ENCODE measurements around the gene C1QA.
"Not testable (repeated sequence)": the region's sequence is repeated elsewhere in the genome, so short reads cannot be mapped to it uniquely, and the experiment has no call there.

C1QA gene

DNA sequence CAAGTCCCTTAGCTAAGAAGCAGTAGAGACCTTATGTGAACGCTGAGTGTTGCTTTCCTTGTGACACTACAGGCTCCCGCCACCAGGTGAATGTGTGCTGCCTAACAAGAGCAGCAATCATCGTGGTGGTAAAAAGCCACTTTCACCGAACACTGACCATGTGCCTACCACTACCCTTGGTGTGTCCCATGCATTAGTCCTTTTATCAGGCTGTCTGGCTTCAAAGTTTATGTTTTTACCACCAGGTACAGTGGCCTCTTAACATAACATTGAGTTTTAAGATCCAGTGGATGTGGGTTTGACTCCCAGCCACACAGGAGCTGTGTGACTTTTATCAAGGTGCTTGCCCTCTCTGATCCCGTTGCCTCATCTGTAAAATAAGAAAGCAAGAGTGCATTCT, 18.3 kb downstream of the C1QA start:
- no peak overlapping the region for H3K27ac ChIP-seq
- TF ChIP-seq CTCF (conservative IDR thresholded peaks at IDR 0.05): no peak; the same call in 1 of the 2 replicates
- no peak for TF ChIP-seq ZFX (IDR thresholded peaks at IDR 0.05)

- no peak for TF ChIP-seq ZFX (IDR thresholded peaks at IDR 0.05)
- TF ChIP-seq CTCF (conservative IDR thresholded peaks at IDR 0.05): peak; percentile 20; the same call in 1 of the 2 replicates
Measured at GRCh38 chr1:22658385-22659163, 22.1 kb downstream of the C1QA start.

GRCh38 chr1:22660716-22661241, 24.4 kb downstream of the C1QA start:
- no peak overlapping the region for H3K27ac ChIP-seq
- TF ChIP-seq ZFX (IDR thresholded peaks at IDR 0.05) (no peak), CTCF (conservative IDR thresholded peaks at IDR 0.05) (no peak)

More at GRCh38 chr1:22658385-22659163, 22.1 kb downstream of the C1QA start:
- no peak overlapping the region for H3K27ac ChIP-seq

DNA sequence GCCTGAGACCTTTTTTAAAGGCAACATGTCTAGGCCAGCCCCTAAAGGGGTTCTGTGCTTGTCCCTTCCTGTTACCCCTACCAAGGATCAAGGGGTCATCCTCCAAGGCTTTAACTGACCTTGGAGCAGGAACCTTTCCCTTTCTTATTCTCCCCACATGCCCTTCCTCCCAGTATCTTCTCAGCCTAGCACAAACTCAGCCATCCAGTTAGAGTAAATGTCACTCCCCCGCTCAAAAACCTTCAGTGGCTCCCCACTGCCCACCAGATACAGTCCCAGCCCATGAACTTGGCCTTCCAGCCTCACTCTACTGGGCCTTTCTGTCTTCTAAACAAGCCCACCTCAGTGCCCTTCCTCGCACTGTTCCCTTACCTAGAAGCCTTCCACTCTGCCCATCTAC, 25.5 kb downstream of the C1QA start:
- TF ChIP-seq CTCF (conservative IDR thresholded peaks at IDR 0.05) (no peak), ZFX (IDR thresholded peaks at IDR 0.05) (no peak)
- no peak overlapping the region for H3K27ac ChIP-seq

DNA sequence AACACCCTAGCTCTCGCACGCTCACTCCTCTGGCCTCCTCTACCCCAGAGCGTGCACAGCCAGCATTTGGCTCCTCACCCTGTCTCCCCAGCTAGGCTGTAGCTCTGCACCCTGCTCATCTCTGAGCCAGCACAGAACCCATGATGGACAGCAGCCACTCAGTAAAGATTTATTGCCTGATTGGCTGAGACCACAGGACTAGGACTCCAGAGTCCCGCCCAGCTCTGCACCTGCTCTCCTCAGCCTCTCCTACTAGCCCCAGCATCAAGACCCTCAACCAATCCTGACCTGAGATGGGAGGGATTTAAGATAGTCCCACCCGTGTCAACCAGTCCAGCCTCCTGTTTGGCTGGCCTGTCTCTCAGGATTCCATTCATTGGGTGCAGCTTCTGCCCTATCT, 25.9 kb downstream of the C1QA start:
- H3K27ac ChIP-seq: no peak overlapping the region
- TF ChIP-seq ZFX (IDR thresholded peaks at IDR 0.05): no peak

- TF ChIP-seq CTCF (conservative IDR thresholded peaks at IDR 0.05) (no peak), ZFX (IDR thresholded peaks at IDR 0.05) (no peak)
- no peak overlapping the region for H3K27ac ChIP-seq
Measured at GRCh38 chr1:22662986-22663408, 26.6 kb downstream of the C1QA start.

DNA sequence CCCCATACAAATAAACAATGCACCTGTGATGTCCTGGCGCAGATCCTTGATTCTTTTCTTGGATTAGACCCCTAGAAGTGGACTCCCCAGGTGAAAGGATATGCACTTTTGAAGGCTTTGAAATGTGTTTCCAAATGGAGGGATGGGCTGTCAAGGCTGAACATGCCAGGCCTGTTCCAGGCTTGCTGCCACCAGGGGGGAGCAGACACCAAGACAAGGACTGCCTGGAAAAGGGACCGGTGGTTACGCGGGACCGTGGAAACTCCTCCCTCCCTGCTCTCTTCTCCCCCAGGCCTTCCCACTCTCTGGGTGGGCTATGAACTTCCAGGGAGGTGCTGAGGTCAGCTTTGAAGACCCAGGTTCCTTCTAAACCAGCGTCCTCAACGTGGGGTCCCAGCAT, 29.3 kb downstream of the C1QA start:
- H3K27ac ChIP-seq: no peak overlapping the region
- TF ChIP-seq ZFX (IDR thresholded peaks at IDR 0.05) (no peak), CTCF (conservative IDR thresholded peaks at IDR 0.05) (peak; percentile 37)

DNA sequence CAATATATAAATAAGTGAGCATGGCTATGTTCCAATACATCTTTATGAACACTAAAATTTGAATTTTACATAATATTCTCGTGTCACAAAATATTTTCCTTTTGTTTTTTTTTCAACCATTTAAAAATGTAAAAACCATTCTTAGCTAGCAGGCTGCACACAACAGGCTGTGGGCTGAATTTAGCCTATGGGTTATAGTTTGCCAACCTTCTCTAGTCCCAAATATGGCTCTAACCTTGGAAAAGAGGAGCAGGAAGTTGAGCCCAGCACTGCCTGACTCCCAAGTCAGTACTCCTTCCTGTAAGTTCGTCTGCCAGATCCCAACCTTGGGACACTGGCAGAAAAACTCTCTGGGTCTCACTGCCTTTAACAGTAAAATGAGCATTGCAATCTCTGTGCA, 30.0 kb downstream of the C1QA start:
- H3K27ac ChIP-seq: no peak overlapping the region
- no peak for TF ChIP-seq ZFX (IDR thresholded peaks at IDR 0.05)
- TF ChIP-seq CTCF (conservative IDR thresholded peaks at IDR 0.05): no peak

GRCh38 chr1:22668840-22669239, 32.4 kb downstream of the C1QA start:
- not testable (repeated sequence) for H3K27ac ChIP-seq

Data from C4-2B (cell line).